Right lobe of liver (tissue), 6 donors: Measurements from ENCODE around the gene COL9A1. TPM values are rescaled to one million over a fixed set of nuclear protein-coding genes. Genes with fewer than 3 reads are reported as not detected.

ENCODE experiments used
- ATAC-seq, 4 donors: fragments of 200-7000 bp; cut with Tn5 transposase; one replicate each; pipeline ENCODE4 v1.9.1; 2020; ENCODE audit warnings: mild to moderate bottlenecking in 4 of 4, moderate library complexity in 4 of 4
- DNase-seq, 3 donors: peaks; one replicate each; pipeline ENCODE4 v3.0.0-alpha.2; 2020
- H3K27ac ChIP-seq, 3 donors: fragments of 200-600 bp; one replicate each; pipeline ENCODE4 v1.8.0; 2022
- H3K27me3 ChIP-seq, 2 donors: fragments of 200-600 bp; one replicate each; pipeline ENCODE4 v1.8.0; 2022
- H3K36me3 ChIP-seq, 4 donors: fragments of 200-600 bp; sonication (generic) in 1 of 4; one replicate each; pipeline versions ENCODE4 v1.5.1 to v1.8.0; 2017 to 2022; ENCODE audit warnings: control low read depth in 1 of 4
- H3K4me1 ChIP-seq, 4 donors: fragments of 200-600 bp; sonication (generic) in 1 of 4; one replicate each; pipeline versions ENCODE4 v1.5.1 to v1.8.0; 2017 to 2022; ENCODE audit warnings: control low read depth in 1 of 4
- H3K4me3 ChIP-seq, 3 donors: fragments of 200-600 bp; one replicate each; pipeline ENCODE4 v1.8.0; 2022
- H3K9me3 ChIP-seq, 4 donors: fragments of 200-600 bp; sonication (generic) in 1 of 4; one replicate each; pipeline versions ENCODE4 v1.5.1 to v1.8.0; 2017 to 2022; ENCODE audit warnings: control low read depth in 1 of 4
- CTCF ChIP-seq, 4 donors: fragments of 200-600 bp in 3 of 4; fragments of 450-650 bp in 1 of 4; IDR thresholded peaks; one replicate each; pipeline versions ENCODE4 v1.5.1 to v1.8.0; 2016 to 2022; ENCODE audit warnings: antibody characterized with exemption in 4 of 4, mild to moderate bottlenecking in 2 of 4
- POLR2A ChIP-seq: fragments of 450-650 bp; IDR thresholded peaks from one replicate; pipeline ENCODE4 v1.6.1; 2017; ENCODE audit warnings: antibody characterized with exemption, mild to moderate bottlenecking
- WGBS: methylation state at CpG from one replicate; pipeline ENCODE4 v1.1.6; 2018; ENCODE audit warnings: low coverage, low lambda C conversion rate; ENCODE audit not compliant: insufficient coverage; ENCODE audit errors: missing lambda C conversion rate; 5-methylcytosine and 5-hydroxymethylcytosine counted together
- intact Hi-C, 2 donors: fragments of 100-400 bp; cut with DNase I; formaldehyde crosslinking; loops; one replicate each; pipeline versions ENCODE4 v1.11.2 to v1.14.1; 2022
- total RNA-seq, 6 experiments: library from RNA; depleted of rRNA in 2 of 6; stranded (reverse); fragments of >200 nt in 2 of 6; fragmentation: NEBNext Ultra II Directional in 3 of 6; extraction: Animal tissue kit (Norgen Biotek cat#: 25700) in 3 of 6; gene quantifications; one replicate each; pipeline versions ENCODE4 v1.1.0 to v1.2.4, GENCODE V29; 2016 to 2023
- donor health status: DM: no; HTN: yes; CAD: no.
- donor health status: DM: no; HTN: no; CAD: no.
- donor health status: DM: no; HTN: no; CAD: no.
- donor health status: DM: no; HTN: yes; CAD: no.
- donor health status: DM: no; HTN: yes; CAD: no.

COL9A1 gene
- total RNA-seq, 6 experiments from 2014 or later = 0.11 TPM; not detected in 5

- DNase-seq = no peak
- 34% methylated on average over 3 of the region's 3 CpGs for WGBS
- TF ChIP-seq POLR2A (no peak), CTCF (IDR thresholded peaks at IDR 0.05) (no peak)
- intact Hi-C loops = no loop called here
- Histone ChIP-seq H3K9me3 (no peaks in the 10 kb centered on the region), H3K27me3 (no peaks in the 10 kb centered on the region), H3K4me3 (no peak overlapping the region), H3K4me1 (no peaks in the 10 kb centered on the region), H3K27ac (no peak overlapping the region), H3K36me3 (no peaks in the 10 kb centered on the region)
- ATAC-seq = no peak
These were observed 49.0 kb downstream of the COL9A1 start for GRCh38 chr6:70253923-70254322.

- Histone ChIP-seq H3K27ac (no peak overlapping the region), H3K27me3 (no peaks in the 10 kb centered on the region), H3K4me3 (no peak overlapping the region), H3K36me3 (no peaks in the 10 kb centered on the region), H3K9me3 (no peaks in the 10 kb centered on the region), H3K4me1 (no peaks in the 10 kb centered on the region)
- no peak for DNase-seq
- intact Hi-C loops = no loop called here
- TF ChIP-seq CTCF (IDR thresholded peaks at IDR 0.05) = no peak
- no peak for TF ChIP-seq POLR2A
- WGBS = 69% methylated on average over 2 of the region's 2 CpGs
- ATAC-seq = no peak
These were observed 50.3 kb downstream of the COL9A1 start for GRCh38 chr6:70252604-70253003.

GRCh38 chr6:70246118-70246517 is 56.8 kb downstream of the COL9A1 start:
- DNase-seq = no peak
- H3K4me3 ChIP-seq = no peak overlapping the region
- H3K27me3 ChIP-seq = no peaks in the 10 kb centered on the region
- no peak for TF ChIP-seq CTCF (IDR thresholded peaks at IDR 0.05)
- no peak for TF ChIP-seq POLR2A
- 74% methylated on average over 5 of the region's 7 CpGs for WGBS
- intact Hi-C loops = no loop called here
- H3K4me1 ChIP-seq = no peaks in the 10 kb centered on the region
- no peak overlapping the region for H3K27ac ChIP-seq
- ATAC-seq = no peak
- H3K9me3 ChIP-seq = no peaks in the 10 kb centered on the region
- H3K36me3 ChIP-seq = no peaks in the 10 kb centered on the region

- ATAC-seq (peak; percentile 16 to 36 (median 30)), DNase-seq (no peak)
- WGBS = 27% methylated on average over 5 of the region's 7 CpGs
These were observed 60.9 kb downstream of the COL9A1 start for GRCh38 chr6:70241991-70242420.

More at GRCh38 chr6:70241991-70242420, 60.9 kb downstream of the COL9A1 start:
- Histone ChIP-seq H3K27me3 (peaks cover 0 to 3% of the 10 kb centered on the region in 2 donors), H3K27ac (no peak overlapping the region), H3K4me3 (no peak overlapping the region), H3K9me3 (no peaks in the 10 kb centered on the region), H3K4me1 (no peaks in the 10 kb centered on the region), H3K36me3 (no peaks in the 10 kb centered on the region)
- intact Hi-C loops = no loop called here
- TF ChIP-seq CTCF (IDR thresholded peaks at IDR 0.05) (no peak), POLR2A (no peak)
